GM18507 (cell line): ENCODE data around the gene MAP3K7CL.

ENCODE experiments used
- DNase-seq: peaks from one replicate; pipeline ENCODE4 v3.0.0; 2011; ENCODE audit warnings: low read depth; ENCODE audit not compliant: insufficient read length; ENCODE audit errors: extremely low spot score
- FAIRE-seq: peaks from 2 replicates; lab custom pipeline; 2011; peaks lifted over from hg19 to GRCh38; lab: Jason Lieb, UNC

Gene MAP3K7CL

DNA sequence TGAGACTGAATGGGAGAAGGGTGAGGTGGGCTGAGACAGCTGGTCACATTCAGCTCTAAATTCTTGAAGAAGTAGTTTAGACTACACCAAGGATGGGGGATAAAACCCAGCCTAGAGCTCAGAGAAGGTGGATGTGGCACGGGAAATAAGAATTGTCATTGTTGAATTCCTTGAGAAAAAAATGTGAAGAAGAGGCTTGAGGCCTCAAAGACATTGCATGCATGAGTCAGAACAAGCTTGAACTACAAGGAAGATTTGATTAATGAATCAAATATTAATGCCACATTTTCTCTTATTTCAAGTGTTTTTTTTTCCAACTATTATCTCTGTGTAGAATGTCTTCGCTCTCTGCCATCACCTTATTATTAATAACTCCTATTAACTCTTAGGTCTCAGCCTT lies 58.9 kb downstream of the MAP3K7CL start:
- FAIRE-seq (no peak), DNase-seq (no peak)

DNA sequence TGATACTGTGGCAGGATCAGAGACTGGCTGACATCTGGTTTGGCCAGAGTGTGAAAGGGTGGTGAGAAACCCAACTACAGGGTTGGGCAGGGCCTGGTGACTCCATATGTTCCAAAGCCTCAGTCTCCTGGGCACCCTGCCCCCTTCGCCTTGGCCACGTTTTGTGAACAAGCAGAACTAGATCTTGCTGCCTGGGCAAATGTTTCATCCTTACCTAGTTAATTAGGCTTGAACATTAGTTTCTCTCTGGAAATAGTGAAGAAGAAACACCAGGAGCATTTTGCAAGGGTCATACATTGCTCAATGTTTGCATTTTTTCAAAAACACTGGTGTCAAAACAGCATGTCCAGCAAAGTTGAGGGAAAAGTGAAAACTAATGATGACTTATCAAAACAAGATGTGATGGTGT lies 60.5 kb downstream of the MAP3K7CL start:
- DNase-seq (no peak), FAIRE-seq (no peak)

DNA sequence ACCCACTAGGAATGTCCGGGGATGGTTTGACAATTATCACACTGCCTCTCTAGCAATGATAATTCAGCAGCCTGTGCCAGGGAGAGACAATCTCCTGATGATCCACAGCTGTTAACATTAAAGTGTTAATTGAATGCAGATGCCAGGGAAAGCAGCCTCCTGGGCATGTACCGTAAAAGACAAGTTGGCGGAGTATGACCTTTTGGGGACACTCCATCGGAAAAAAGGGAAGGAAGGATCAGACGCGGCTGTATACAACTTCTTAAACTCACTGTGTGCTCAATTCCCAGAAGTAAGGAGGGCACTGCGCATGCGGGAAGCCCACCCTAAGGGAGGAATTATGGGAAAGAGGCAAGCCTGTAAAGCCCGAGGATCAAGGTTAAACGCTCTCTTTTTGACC lies 62.6 kb downstream of the MAP3K7CL start:
- FAIRE-seq (no peak), DNase-seq (no peak)

DNA sequence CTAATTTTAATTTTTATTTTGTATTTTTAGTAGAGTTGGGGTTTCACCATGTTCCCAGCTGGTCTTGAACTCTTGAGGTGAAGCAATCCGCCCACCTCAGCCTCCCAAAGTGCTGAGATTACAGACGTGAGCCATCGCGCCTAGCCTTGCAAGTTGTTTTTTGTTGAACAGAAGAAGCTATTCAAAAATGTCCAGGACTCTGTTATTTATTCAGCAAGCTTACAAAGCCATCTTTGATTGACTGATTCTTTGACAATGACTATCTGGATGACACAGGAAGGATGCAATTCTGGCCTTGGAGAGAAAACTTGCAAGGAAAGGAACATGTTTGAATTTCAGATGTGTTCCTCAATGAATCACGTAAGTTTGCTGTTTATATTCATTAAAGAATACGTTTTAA lies 63.5 kb downstream of the MAP3K7CL start:
- FAIRE-seq (no peak), DNase-seq (no peak)

DNA sequence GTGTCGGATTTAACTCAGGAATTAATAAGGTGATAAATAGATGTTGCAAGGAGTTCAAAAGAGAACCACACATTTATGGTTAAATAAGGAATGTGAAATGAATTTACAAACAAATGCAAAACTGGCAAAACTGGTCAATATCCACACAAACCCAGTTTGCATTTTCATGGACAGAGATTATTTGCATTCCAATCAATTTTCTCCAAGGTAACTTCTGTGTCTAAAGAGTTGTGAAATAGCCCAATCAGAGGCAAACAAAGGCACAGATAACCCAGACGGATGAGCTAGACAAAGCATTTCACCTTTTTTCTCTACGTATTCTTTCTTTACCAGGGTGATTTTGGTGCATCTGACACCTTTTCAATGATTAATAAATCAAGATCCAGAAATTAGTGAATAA lies 63.9 kb downstream of the MAP3K7CL start:
- DNase-seq (no peak), FAIRE-seq (no peak)

DNA sequence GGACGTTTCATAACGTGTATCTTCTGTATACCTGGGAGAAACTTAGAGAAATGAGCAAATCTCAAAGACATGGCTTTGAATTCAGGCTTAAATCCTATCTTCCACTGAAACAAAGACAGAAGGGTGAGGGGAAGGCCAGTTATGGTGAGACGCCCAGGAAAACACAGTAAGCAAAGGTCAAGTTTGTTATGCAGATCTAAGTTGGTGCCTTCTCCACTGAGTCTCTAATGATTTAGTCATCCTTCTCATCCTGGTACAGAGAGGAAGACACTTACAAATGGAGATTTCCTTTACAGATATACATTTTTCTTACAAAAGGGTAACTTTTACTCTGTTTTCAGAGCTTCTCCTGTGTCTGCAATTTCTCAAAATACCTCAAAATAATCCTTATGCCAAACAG lies 64.4 kb downstream of the MAP3K7CL start:
- DNase-seq (no peak), FAIRE-seq (no peak)

DNA sequence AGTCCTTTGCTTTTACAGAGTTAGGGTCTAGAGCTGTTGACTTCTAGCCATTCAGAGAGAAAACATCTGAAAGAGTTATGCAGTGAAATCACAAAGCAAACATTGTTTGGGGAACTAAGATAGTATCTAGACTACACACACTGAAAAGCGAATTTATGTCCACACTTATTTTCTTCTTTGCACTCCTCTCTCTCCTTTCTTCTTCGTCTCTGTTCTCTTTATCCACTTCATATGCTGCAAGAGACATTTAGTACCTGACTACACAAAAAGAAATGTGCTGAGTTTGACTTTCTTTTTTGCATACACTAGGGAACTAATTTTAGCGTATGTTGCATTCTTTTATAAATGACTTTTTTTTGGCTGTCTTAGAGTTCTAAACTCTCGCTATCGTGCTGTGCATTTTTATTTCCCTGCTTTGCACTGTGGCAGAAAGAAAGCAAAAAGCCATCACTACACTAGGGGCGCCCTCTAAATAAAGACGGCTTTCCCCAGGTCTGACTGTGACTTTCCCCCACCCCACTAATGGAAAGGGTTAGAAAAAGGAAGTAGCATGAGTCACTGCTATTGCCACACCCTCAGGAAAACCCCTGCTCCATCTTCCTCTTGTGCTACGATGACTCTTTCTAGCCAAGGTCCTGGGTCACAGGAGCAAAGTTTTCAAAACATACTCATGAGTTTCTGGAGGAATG lies 65.7 kb downstream of the MAP3K7CL start:
- DNase-seq (peak; percentile 49), FAIRE-seq (peak; percentile 98)

DNA sequence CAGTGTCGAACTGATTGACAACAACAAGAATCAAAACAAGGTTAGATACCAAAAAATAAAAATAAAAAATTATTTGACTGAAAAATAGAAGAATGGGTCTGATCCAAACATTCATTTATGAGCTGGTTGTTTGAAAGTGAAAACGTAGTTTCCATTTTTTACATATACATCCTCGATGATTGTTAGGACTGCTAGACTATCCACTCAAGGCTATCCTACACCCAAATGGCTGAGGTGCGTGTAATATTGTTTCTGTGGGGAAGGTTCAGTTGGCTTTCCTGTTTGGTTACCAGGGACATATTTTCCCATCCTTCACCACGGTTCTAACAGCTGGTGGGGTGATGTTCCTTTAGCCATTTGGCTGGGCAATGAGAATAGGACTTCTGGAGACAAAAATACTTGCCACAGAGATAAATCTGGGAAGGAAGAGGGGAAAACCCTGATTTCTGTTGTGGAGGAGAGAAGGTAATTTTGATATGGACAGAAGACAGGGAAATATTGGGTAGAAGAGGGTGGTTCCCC lies 66.3 kb downstream of the MAP3K7CL start:
- DNase-seq (no peak), FAIRE-seq (no peak)

DNA sequence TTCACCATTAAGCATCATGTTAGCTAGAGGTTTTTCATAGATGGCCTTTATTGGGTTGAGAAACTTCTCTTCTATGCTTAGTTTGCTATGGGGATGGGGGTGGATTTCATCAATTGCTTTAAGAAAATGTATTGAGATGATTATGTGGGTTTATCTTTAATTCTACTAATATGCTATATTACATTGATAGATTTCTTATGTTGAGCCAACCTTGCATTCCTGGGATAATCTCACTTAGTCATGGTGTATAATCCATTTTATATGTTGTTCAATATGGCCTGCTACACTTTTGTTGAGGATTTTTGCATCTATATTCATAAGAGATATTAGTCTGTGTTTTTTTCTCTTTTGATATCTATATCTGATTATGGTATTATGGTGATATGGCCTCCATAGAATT lies 70.7 kb downstream of the MAP3K7CL start:
- DNase-seq (no peak), FAIRE-seq (no peak)

DNA sequence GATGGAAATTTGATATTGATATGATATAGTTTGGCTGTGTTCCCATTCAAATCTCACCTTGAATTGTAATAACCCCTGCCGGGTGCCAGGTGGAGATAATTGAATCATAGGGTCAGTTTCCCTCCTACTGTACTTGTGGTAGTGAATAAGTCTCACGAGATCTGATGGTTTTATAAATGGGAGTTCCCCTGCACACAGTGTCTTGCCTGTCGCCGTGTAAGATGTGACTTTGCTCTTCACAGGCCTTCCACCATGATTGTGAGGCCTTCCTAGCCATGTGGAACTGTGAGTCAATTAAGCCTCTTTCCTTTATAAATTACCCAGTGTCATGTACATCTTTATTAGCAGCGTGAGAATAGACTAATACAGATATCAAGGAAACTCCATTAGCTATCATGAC lies 74.6 kb downstream of the MAP3K7CL start:
- DNase-seq (no peak), FAIRE-seq (no peak)

DNA sequence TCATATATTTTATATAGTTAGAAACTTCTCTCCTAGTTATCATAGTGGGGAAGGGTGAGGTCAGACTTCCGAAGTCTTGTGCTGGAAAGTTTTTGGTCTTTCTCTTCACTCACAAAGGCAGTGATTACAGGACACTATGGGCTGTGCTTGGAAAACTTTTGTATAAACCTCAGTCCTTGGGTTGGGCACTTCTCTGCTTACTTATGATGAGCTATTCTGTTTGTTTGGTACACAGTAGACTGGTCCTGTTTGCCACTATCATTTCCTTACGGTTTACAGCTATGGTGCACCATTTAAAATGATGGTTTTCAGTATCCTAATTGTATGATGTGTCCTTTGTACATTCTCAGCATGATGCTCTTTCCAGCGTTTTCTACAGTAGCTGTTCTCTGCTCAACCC lies 75.5 kb downstream of the MAP3K7CL start:
- FAIRE-seq (no peak), DNase-seq (no peak)

DNA sequence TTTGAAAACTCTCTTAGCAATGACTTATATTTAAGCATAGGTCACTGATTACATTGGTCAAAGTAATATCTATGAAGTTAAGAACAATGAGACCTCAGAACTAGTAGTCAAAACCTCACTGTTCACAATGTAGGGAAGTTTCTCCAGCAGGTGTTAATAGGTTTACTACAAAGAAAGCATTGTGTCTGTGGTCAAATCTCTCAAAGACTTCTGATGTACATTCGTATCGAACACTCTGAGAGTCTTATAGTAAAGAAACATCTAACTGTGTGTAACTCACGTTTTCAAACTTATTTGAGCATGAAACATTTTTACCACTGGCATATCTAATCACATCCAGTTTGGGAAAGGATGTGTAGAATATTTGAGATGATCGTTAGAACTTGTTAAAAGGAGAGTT lies 76.0 kb downstream of the MAP3K7CL start:
- FAIRE-seq (no peak), DNase-seq (no peak)

DNA sequence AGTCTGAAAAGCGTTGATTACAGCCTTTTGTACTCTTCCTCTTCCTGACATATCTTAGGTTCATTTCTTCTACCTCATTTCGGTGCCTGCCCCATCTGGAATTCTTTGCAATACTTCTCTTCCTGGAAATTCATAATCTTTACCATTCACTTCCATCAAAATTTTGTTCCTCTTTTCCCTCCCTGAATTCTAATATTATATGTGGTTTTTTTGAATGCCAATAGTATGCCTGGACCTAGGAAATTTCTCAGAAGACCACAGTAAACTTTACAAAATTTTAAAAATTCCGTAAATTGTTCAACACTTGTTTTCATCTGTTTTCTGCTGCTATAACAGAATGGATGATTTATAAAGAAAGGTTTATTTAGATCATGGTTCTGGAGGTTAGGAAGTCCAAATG lies 76.8 kb downstream of the MAP3K7CL start:
- DNase-seq (no peak), FAIRE-seq (no peak)

DNA sequence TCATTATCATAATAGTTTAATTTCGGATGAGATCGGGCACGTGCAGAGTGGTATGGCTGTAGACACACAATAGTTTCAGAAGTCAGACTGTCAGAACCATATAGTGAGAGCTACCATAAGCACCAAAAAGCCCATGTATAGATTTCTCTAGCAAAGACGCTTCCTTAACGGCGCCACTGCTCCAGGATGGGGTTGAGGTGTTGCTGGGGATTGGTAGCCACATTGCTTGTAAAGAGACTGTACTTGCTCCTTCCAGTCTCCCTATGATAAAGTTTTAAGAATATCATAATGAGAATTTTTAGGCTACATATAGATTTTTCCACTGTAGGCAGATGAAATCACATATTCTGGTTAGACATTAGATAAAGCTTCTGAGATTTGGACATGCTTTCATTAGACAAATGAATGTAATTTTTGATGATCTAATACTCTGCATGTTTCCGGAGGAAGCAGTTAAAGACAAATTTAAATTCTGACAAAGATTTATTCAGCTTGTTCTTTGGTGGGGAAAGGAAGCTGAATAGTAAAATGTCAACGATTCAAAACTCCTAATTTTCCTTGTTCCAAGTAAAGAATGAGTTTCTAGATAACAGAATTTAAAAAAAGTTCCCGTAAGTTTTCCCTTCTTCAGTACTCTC lies 77.7 kb downstream of the MAP3K7CL start:
- FAIRE-seq = no peak
- no peak for DNase-seq

DNA sequence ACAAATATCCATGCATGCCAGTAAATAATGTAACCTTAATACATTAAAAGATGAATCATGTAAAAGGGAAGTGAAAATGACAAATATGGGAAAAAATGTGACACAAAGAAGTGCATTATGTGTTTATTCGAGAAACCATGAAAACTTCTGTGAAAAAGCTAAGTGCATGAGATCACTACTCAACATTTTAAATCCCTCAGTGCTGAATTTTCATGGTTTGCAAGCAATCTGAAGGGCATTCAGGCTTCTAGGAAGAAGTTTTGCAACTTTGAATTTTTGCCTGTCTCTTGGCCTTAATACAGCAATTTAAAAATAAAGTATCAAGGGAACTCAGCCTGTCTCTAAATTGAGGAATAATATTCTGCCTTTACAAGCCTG lies 78.2 kb downstream of the MAP3K7CL start:
- FAIRE-seq (no peak), DNase-seq (no peak)

DNA sequence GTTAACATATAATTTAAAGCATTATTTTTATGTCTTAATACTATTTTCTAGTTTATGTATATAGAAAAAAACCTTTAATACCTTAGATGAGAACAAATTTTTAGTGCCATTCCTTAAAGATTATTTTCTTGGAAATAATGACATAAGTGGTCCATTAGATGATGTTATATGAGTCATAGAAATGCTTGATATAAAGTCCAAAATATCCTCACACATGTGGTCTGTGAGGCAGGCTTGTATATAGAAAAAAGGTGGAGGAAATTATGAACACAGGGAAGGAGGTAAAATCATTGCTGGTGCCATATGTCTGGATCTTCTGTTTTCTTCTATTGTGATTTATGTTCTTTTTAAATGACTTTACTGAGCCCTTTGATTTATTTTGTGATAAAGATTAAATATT lies 79.3 kb downstream of the MAP3K7CL start:
- DNase-seq = no peak
- no peak for FAIRE-seq

DNA sequence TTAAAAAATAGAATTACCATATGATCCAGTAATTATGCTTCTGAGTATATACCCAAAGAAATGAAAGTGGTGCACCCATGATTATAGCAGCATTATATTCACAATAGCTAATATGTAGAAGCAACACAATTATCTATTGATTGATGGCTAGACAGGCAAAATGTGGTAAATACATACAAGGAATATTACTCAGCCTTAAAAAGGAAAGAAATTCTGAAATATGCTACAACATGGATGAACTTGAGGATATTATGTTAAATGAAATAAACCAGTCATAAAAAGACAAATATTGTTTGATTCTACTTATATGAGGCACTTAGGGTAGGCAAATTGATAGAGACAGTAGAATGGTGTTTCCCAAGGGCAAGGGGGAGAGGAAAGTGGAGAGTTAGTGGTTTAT lies 80.8 kb downstream of the MAP3K7CL start:
- FAIRE-seq (no peak), DNase-seq (no peak)

DNA sequence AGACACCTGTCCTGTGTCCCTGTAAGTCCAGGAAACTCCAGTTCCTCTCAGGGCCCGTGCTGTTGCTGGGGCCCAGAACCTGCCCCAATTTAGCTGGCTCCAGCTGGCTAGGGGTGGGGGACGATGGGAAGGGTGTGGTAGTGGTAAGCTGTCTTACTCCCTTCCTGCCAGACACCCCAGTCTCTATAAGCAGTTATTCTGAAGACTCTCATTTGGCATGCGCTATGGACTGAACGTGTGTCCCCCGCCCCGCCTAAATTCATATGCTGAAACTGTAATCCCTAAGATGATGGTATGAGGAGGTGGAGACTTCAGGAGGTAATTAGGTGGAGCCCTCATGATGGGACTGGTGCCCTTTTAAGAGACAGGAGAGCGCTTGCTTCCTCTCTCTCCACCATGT lies 82.0 kb downstream of the MAP3K7CL start:
- no peak for DNase-seq
- FAIRE-seq = no peak

DNA sequence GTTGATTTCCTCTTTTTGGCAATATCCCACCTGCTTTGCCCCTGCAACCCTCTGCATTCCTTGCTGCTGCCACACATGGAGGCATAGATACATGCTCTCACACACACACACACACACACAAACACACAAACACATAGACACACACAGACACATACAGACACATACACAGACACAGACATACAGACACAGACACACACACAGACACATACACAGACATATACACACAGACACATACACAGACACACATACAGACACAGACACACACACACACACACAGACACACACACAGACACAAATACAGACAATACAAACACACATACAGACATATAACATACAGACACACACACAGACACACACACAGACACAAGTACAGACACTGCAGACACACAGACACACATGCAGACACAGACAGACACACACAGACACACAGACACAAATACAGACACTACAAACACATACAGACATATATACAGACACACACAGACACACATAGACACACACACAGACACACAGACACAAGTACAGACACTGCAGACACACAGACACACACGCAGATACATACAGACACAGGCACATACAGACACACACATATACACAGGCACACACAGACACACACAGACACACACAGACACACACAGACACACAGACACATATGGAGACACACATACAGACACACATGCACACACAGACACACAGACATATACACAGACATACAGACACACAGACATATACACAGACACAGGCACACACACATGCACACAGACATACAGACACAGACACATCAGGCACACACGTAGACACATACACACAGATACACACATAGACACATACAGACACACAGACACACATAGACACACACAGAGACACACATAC lies 83.3 kb downstream of the MAP3K7CL start:
- DNase-seq (no peak), FAIRE-seq (no peak)

DNA sequence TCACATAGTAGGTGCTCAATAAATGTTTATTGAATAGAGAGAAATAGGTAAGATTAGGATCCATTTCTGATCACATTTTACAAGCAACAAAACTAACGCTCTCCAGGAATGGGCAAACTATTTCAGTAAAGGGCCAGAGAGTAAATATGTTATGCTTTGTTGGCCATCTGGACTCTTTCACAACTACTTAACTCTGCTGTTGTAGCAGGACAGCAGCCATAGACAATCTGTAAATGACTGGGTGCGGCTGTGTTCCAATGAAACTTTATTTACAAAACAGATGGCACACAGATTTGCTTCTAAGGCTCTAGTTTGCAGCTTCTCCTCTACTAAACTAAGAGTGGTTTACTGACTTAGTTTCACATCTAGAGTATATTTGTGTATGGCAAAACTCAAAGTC lies 85.3 kb downstream of the MAP3K7CL start:
- FAIRE-seq (no peak), DNase-seq (no peak)
